ENCODE measurements around the gene NAA38.

DNA sequence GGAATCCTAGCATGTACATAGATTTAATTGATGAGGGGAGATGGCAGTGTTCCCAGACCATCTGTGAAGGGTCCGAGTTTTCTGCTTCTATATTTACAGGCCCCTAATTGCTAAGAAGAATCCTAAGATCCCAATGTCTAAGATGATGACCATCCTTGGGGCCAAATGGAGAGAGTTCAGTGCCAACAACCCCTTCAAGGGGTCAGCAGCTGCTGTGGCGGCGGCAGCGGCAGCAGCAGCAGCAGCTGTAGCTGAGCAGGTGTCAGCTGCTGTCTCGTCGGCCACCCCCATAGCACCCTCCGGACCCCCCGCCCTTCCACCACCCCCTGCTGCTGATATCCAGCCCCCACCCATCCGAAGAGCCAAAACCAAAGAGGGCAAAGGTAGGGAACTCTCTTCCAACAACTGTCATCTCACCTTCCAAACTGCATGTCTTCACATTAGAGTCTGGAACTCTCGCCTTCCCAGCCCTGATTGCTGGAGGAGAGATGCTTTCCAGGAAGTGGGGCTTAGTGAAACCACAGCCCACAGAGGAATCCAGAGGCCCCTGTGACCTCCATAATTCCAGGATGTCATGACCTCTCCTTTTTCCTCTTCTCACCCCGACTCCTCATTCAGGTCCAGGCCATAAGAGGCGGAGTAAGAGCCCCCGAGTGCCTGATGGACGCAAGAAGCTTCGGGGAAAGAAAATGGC lies 36.0 kb upstream of the NAA38 start:
- TF ChIP-seq CTCF (optimal IDR thresholded peaks at IDR 0.05 in 1 of 3, IDR thresholded peaks at IDR 0.05 in 1 of 3, conservative IDR thresholded peaks at IDR 0.05 in 1 of 3; ENCODE audit: extremely low read depth in 1 of 3, insufficient read depth in 2 of 3, low read length in 3 of 3) (no peak), EZH2 (IDR thresholded peaks at IDR 0.05; ENCODE audit: low read length) (no peak)
